ENCODE data around the gene TESK1.
"Not testable (repeated sequence)": the region's sequence is repeated elsewhere in the genome, so short reads cannot be mapped to it uniquely, and the experiment has no call there.

GRCh38 chr9:35640431-35640830 lies 35.4 kb downstream of the TESK1 start:
- not testable (repeated sequence) for TF ChIP-seq CTCF (IDR thresholded peaks at IDR 0.05); POLR2AphosphoS5 (IDR thresholded peaks at IDR 0.05; ENCODE audit: insufficient read depth in 1 of 2, low read depth in 1 of 2)
